Bronchial smooth muscle cell (primary cell): ENCODE measurements around the gene USP27X. TPM values are rescaled to one million over a fixed set of nuclear protein-coding genes. Genes with fewer than 3 reads are reported as not detected.

Experiments
- total RNA-seq: library from RNA; depleted of rRNA; stranded (reverse); fragments of >200 nt; gene quantifications from 2 replicates; pipeline ENCODE4 v1.2.1, GENCODE V29; 2014

USP27X gene
- 3.0 and 3.6 TPM in 2 replicates for total RNA-seq

GRCh38 chrX:49878834-49879655 is at the start of gene USP27X:
Gene USP27X, plus strand, starts transcription at chrX:49879484. Its CDS starts 824 bp downstream, at chrX:49880308.

GRCh38 chrX:49922291-49923241 is 43.3 kb downstream of the USP27X start, which contains the start of gene CLCN5:
Gene CLCN5, plus strand, starts transcription at chrX:49922596. Its CDS starts 2,703 bp downstream, at chrX:49925299.

Other genes with a start within 250 kb of the USP27X start
- gene PAGE1, start 183.5 kb upstream of the USP27X start, total RNA-seq, result not detected in 2 replicates
- gene PAGE4, start 50.2 kb upstream of the USP27X start, total RNA-seq, result not detected in 2 replicates
- 4.2 and 5.5 TPM in 2 replicates for gene CLCN5, start 43.1 kb downstream of the USP27X start, total RNA-seq